ENCODE results near the gene LSP1. TPM values are rescaled to one million over a fixed set of nuclear protein-coding genes. Genes with fewer than 3 reads are reported as not detected.
A peak's percentile ranks its signal among the peaks of the same experiment; 100 is the strongest.

LSP1 gene
- total RNA-seq, 1 donor from 2014 or later = 301 TPM

GRCh38 chr11:1851468-1852180 is 1.3 kb upstream of the LSP1 start:
- no peaks in the 10 kb centered on the region for H3K27me3 Mint-ChIP-seq
- CTCF ChIA-PET = interaction anchor here (1.1 to 1.6 kb wide), 6 partner anchors 11 to 300 kb away, joined by 4 to 15 read pairs (median 7); no protein-coding TSS in a partner anchor
- H3K9me3 Mint-ChIP-seq = no peaks in the 10 kb centered on the region
- no peak for ATAC-seq (ENCODE audit: low read depth)
- intact Hi-C loops (cut with micrococcal nuclease) = loop anchor here (1.0 to 10.0 kb wide), 9 partner anchors 11 to 1237 kb away; partner anchors contain the start of genes DUSP8, IRF7, TNNT3 and TSSC4
- no peak for TF ChIP-seq CTCF (IDR thresholded peaks at IDR 0.05)
- peaks cover 91% of the 10 kb centered on the region for H3K4me1 Mint-ChIP-seq
- H3K27ac Mint-ChIP-seq = peak overlapping the region; percentile 98
- no peak for DNase-seq
- peak overlapping the region; percentile 99 for H3K4me3 Mint-ChIP-seq
- peaks cover 19% of the 10 kb centered on the region for H3K36me3 Mint-ChIP-seq (ENCODE audit: low read depth)
- POLR2A ChIA-PET = interaction anchor here (0.6 to 6.6 kb wide), 13 partner anchors 10 to 534 kb away, joined by 3 to 55 read pairs (median 9); partner anchors contain the start of genes PRR33 and TNNI2

- DNase-seq (peak; percentile 41), ATAC-seq (ENCODE audit: low read depth) (peak; percentile 5)
- Mint-ChIP-seq H3K4me1 (peaks cover 85% of the 10 kb centered on the region), H3K4me3 (peak overlapping the region; percentile 99), H3K36me3 (ENCODE audit: low read depth) (peaks cover 19% of the 10 kb centered on the region), H3K9me3 (no peaks in the 10 kb centered on the region), H3K27ac (peak overlapping the region; percentile 98), H3K27me3 (no peaks in the 10 kb centered on the region)
- intact Hi-C loops (cut with micrococcal nuclease) = loop anchor here (1.0 to 10.0 kb wide), 8 partner anchors 12 to 1238 kb away; partner anchors contain the start of genes DUSP8, IRF7, TNNT3 and TSSC4
- no peak for TF ChIP-seq CTCF (IDR thresholded peaks at IDR 0.05)
- CTCF ChIA-PET = interaction anchor here (1.1 to 1.5 kb wide), 3 partner anchors 12 to 29 kb away, joined by 4 to 7 read pairs (median 7); no protein-coding TSS in a partner anchor
- POLR2A ChIA-PET = interaction anchor here (0.7 to 6.6 kb wide), 10 partner anchors 9 to 533 kb away, joined by 3 to 55 read pairs (median 4); partner anchors contain the start of gene TNNI2
Measured at GRCh38 chr11:1852271-1852876, 510 bp upstream of the LSP1 start.

GRCh38 chr11:1853376-1854131 is 670 bp downstream of the LSP1 start:
- peaks cover 84% of the 10 kb centered on the region for H3K4me1 Mint-ChIP-seq
- ChIA-PET CTCF (interaction anchor here (1.0 to 2.6 kb wide), 3 partner anchors 23 to 68 kb away, joined by 3 to 12 read pairs (median 4); no protein-coding TSS in a partner anchor), POLR2A (interaction anchor here (0.9 to 6.6 kb wide), 9 partner anchors 14 to 532 kb away, joined by 3 to 55 read pairs (median 5); partner anchors contain the start of genes C11orf21, TNNI2 and TSPAN32)
- intact Hi-C loops (cut with micrococcal nuclease) = loop anchor here (1.0 to 10.0 kb wide), 9 partner anchors 14 to 1239 kb away; partner anchors contain the start of genes DUSP8, IRF7, TNNT3 and TSSC4
- ATAC-seq (ENCODE audit: low read depth) (no peak), DNase-seq (no peak)
- H3K9me3 Mint-ChIP-seq = no peaks in the 10 kb centered on the region
- H3K4me3 Mint-ChIP-seq = peak overlapping the region; percentile 99
- H3K27ac Mint-ChIP-seq = peak overlapping the region; percentile 98
- no peak for TF ChIP-seq CTCF (IDR thresholded peaks at IDR 0.05)
- peaks cover 21% of the 10 kb centered on the region for H3K36me3 Mint-ChIP-seq (ENCODE audit: low read depth)
- H3K27me3 Mint-ChIP-seq = no peaks in the 10 kb centered on the region

GRCh38 chr11:1854132-1854948 is 1.5 kb downstream of the LSP1 start:
- intact Hi-C loops (cut with micrococcal nuclease) = loop anchor here (1.0 to 10.0 kb wide), 7 partner anchors 13 to 1240 kb away; partner anchors contain the start of genes DUSP8, IRF7 and TNNT3
- no peak for TF ChIP-seq CTCF (IDR thresholded peaks at IDR 0.05)
- H3K4me1 Mint-ChIP-seq = peaks cover 82% of the 10 kb centered on the region
- DNase-seq (peak; percentile 48), ATAC-seq (ENCODE audit: low read depth) (peak; percentile 20)
- peak overlapping the region; percentile 99 for H3K4me3 Mint-ChIP-seq
- peaks cover 25% of the 10 kb centered on the region for H3K36me3 Mint-ChIP-seq (ENCODE audit: low read depth)
- no peaks in the 10 kb centered on the region for H3K27me3 Mint-ChIP-seq
- H3K27ac Mint-ChIP-seq = peak overlapping the region; percentile 98
- no peaks in the 10 kb centered on the region for H3K9me3 Mint-ChIP-seq
- CTCF ChIA-PET = interaction anchor here (1.0 to 2.6 kb wide), 3 partner anchors 23 to 67 kb away, joined by 3 to 12 read pairs (median 4); no protein-coding TSS in a partner anchor
- POLR2A ChIA-PET = interaction anchor here (0.7 to 6.6 kb wide), 8 partner anchors 14 to 447 kb away, joined by 3 to 55 read pairs (median 5); partner anchors contain the start of genes C11orf21, TNNI2 and TSPAN32

All from activated B cell treated with CpG ODN at 0.5 μM for 24 hours (primary cell).